ENCODE results near the gene CD247.

GRCh38 chr1:167416506-167416905, 101.8 kb downstream of the CD247 start:
- no peak for TF ChIP-seq CTCF (conservative IDR thresholded peaks at IDR 0.05; ENCODE audit: low read length)
- TF ChIP-seq EZH2phosphoT487 (IDR thresholded peaks at IDR 0.05; ENCODE audit: borderline replicate concordance): no peak
